Activated naive CD8-positive, alpha-beta T cell (primary cell): Measurements from ENCODE around the gene EML6.

ENCODE experiments used
- H3K27ac Mint-ChIP-seq: one replicate; pipeline ENCODE4 v1.8.0; 2021; ENCODE audit warnings: mixed read lengths
- H3K27me3 Mint-ChIP-seq: one replicate; pipeline ENCODE4 v1.8.0; 2021; ENCODE audit warnings: mixed read lengths
- H3K36me3 Mint-ChIP-seq: one replicate; pipeline ENCODE4 v1.8.0; 2021; ENCODE audit warnings: mixed read lengths
- H3K4me1 Mint-ChIP-seq: one replicate; pipeline ENCODE4 v1.8.0; 2021; ENCODE audit warnings: low read depth, mixed read lengths
- H3K4me3 Mint-ChIP-seq: one replicate; pipeline ENCODE4 v1.8.0; 2021; ENCODE audit warnings: mild to moderate bottlenecking, mixed read lengths
- H3K9me3 Mint-ChIP-seq: one replicate; pipeline ENCODE4 v1.8.0; 2021; ENCODE audit warnings: low read depth, mixed read lengths

EML6 gene

GRCh38 chr2:54760310-54760709 lies 36.8 kb downstream of the EML6 start:
- no peaks in the 10 kb centered on the region for H3K36me3 Mint-ChIP-seq

GRCh38 chr2:54763636-54764291 lies 40.3 kb downstream of the EML6 start:
- Mint-ChIP-seq H3K4me3 (no peak overlapping the region), H3K27ac (no peak overlapping the region), H3K9me3 (no peaks in the 10 kb centered on the region), H3K27me3 (peaks cover 2% of the 10 kb centered on the region), H3K36me3 (no peaks in the 10 kb centered on the region), H3K4me1 (peaks cover 10% of the 10 kb centered on the region)

More at GRCh38 chr2:54760310-54760709, 36.8 kb downstream of the EML6 start:
- H3K9me3 Mint-ChIP-seq = no peaks in the 10 kb centered on the region
- no peak overlapping the region for H3K4me3 Mint-ChIP-seq
- H3K27me3 Mint-ChIP-seq = no peaks in the 10 kb centered on the region
- no peaks in the 10 kb centered on the region for H3K4me1 Mint-ChIP-seq
- H3K27ac Mint-ChIP-seq = no peak overlapping the region

GRCh38 chr2:54767921-54768320 lies 44.5 kb downstream of the EML6 start:
- H3K9me3 Mint-ChIP-seq = no peaks in the 10 kb centered on the region
- H3K4me1 Mint-ChIP-seq = peaks cover 10% of the 10 kb centered on the region
- peak overlapping the region; percentile 38 for H3K27ac Mint-ChIP-seq
- H3K36me3 Mint-ChIP-seq = no peaks in the 10 kb centered on the region
- peak overlapping the region; percentile 12 for H3K4me3 Mint-ChIP-seq
- peaks cover 2% of the 10 kb centered on the region for H3K27me3 Mint-ChIP-seq

- Mint-ChIP-seq H3K4me1 (peaks cover 10% of the 10 kb centered on the region), H3K9me3 (no peaks in the 10 kb centered on the region), H3K36me3 (no peaks in the 10 kb centered on the region), H3K4me3 (no peak overlapping the region), H3K27me3 (peaks cover 3% of the 10 kb centered on the region), H3K27ac (no peak overlapping the region)
Measured at GRCh38 chr2:54768772-54769428, 45.4 kb downstream of the EML6 start.

GRCh38 chr2:54770211-54770610 lies 46.7 kb downstream of the EML6 start:
- Mint-ChIP-seq H3K9me3 (peaks cover 2% of the 10 kb centered on the region), H3K27ac (no peak overlapping the region), H3K4me3 (no peak overlapping the region), H3K36me3 (peaks cover 2% of the 10 kb centered on the region), H3K27me3 (peaks cover 3% of the 10 kb centered on the region), H3K4me1 (peaks cover 10% of the 10 kb centered on the region)

GRCh38 chr2:54770676-54771075 lies 47.2 kb downstream of the EML6 start:
- Mint-ChIP-seq H3K4me3 (no peak overlapping the region), H3K27ac (no peak overlapping the region), H3K9me3 (peaks cover 5% of the 10 kb centered on the region), H3K4me1 (peaks cover 10% of the 10 kb centered on the region), H3K36me3 (peaks cover 4% of the 10 kb centered on the region), H3K27me3 (peaks cover 3% of the 10 kb centered on the region)

- H3K4me1 Mint-ChIP-seq = peaks cover 10% of the 10 kb centered on the region
- H3K27me3 Mint-ChIP-seq = peaks cover 2% of the 10 kb centered on the region
- no peak overlapping the region for H3K4me3 Mint-ChIP-seq
- no peak overlapping the region for H3K27ac Mint-ChIP-seq
- H3K36me3 Mint-ChIP-seq = peaks cover 9% of the 10 kb centered on the region
- H3K9me3 Mint-ChIP-seq = peaks cover 11% of the 10 kb centered on the region
Measured at GRCh38 chr2:54771166-54771885, 47.9 kb downstream of the EML6 start.

GRCh38 chr2:54772110-54772509 lies 48.6 kb downstream of the EML6 start:
- Mint-ChIP-seq H3K36me3 (peaks cover 11% of the 10 kb centered on the region), H3K27me3 (peaks cover 2% of the 10 kb centered on the region), H3K27ac (no peak overlapping the region), H3K4me1 (peaks cover 10% of the 10 kb centered on the region), H3K4me3 (no peak overlapping the region), H3K9me3 (peaks cover 13% of the 10 kb centered on the region)

GRCh38 chr2:54772531-54772930 lies 49.1 kb downstream of the EML6 start:
- H3K4me3 Mint-ChIP-seq = no peak overlapping the region
- peaks cover 2% of the 10 kb centered on the region for H3K27me3 Mint-ChIP-seq
- H3K36me3 Mint-ChIP-seq = peaks cover 13% of the 10 kb centered on the region
- peaks cover 10% of the 10 kb centered on the region for H3K4me1 Mint-ChIP-seq
- H3K27ac Mint-ChIP-seq = no peak overlapping the region
- H3K9me3 Mint-ChIP-seq = peaks cover 18% of the 10 kb centered on the region

GRCh38 chr2:54773233-54773632 lies 49.8 kb downstream of the EML6 start:
- peaks cover 2% of the 10 kb centered on the region for H3K27me3 Mint-ChIP-seq
- peaks cover 3% of the 10 kb centered on the region for H3K4me1 Mint-ChIP-seq
- H3K36me3 Mint-ChIP-seq = peaks cover 14% of the 10 kb centered on the region
- H3K9me3 Mint-ChIP-seq = peaks cover 18% of the 10 kb centered on the region
- no peak overlapping the region for H3K4me3 Mint-ChIP-seq
- no peak overlapping the region for H3K27ac Mint-ChIP-seq

- Mint-ChIP-seq H3K36me3 (peaks cover 14% of the 10 kb centered on the region), H3K4me3 (no peak overlapping the region), H3K4me1 (no peaks in the 10 kb centered on the region), H3K27ac (no peak overlapping the region), H3K9me3 (peaks cover 18% of the 10 kb centered on the region), H3K27me3 (peaks cover 2% of the 10 kb centered on the region)
Measured at GRCh38 chr2:54773838-54774237, 50.4 kb downstream of the EML6 start.

GRCh38 chr2:54775710-54776109 lies 52.2 kb downstream of the EML6 start:
- H3K4me3 Mint-ChIP-seq = no peak overlapping the region
- H3K27ac Mint-ChIP-seq = no peak overlapping the region

GRCh38 chr2:54776494-54776893 lies 53.0 kb downstream of the EML6 start:
- Mint-ChIP-seq H3K9me3 (peaks cover 18% of the 10 kb centered on the region), H3K27me3 (peaks cover 2% of the 10 kb centered on the region), H3K4me3 (no peak overlapping the region), H3K36me3 (peaks cover 14% of the 10 kb centered on the region), H3K4me1 (no peaks in the 10 kb centered on the region), H3K27ac (no peak overlapping the region)

More at GRCh38 chr2:54775710-54776109, 52.2 kb downstream of the EML6 start:
- Mint-ChIP-seq H3K9me3 (peaks cover 18% of the 10 kb centered on the region), H3K4me1 (no peaks in the 10 kb centered on the region), H3K27me3 (peaks cover 2% of the 10 kb centered on the region), H3K36me3 (peaks cover 14% of the 10 kb centered on the region)

GRCh38 chr2:54783349-54783748 lies 59.9 kb downstream of the EML6 start:
- no peaks in the 10 kb centered on the region for H3K9me3 Mint-ChIP-seq
- H3K36me3 Mint-ChIP-seq = no peaks in the 10 kb centered on the region
- no peak overlapping the region for H3K4me3 Mint-ChIP-seq
- H3K27me3 Mint-ChIP-seq = no peaks in the 10 kb centered on the region
- no peaks in the 10 kb centered on the region for H3K4me1 Mint-ChIP-seq
- no peak overlapping the region for H3K27ac Mint-ChIP-seq

- Mint-ChIP-seq H3K36me3 (no peaks in the 10 kb centered on the region), H3K4me3 (no peak overlapping the region), H3K27me3 (no peaks in the 10 kb centered on the region), H3K27ac (no peak overlapping the region), H3K4me1 (no peaks in the 10 kb centered on the region), H3K9me3 (no peaks in the 10 kb centered on the region)
Measured at GRCh38 chr2:54787270-54787669, 63.8 kb downstream of the EML6 start.
